Colon (tissue), 2 donors: ENCODE data around the gene RFTN1.

Experiments used
- FAIRE-seq: peaks from 2 replicates; lab custom pipeline; 2012; peaks lifted over from hg19 to GRCh38; lab: Jason Lieb, UNC
- donor health status: control.
- donor health status: control.

The RFTN1 gene

GRCh38 chr3:16528581-16528993, 15.1 kb upstream of the RFTN1 start:
- FAIRE-seq, result no peak

GRCh38 chr3:16528106-16528505, 14.6 kb upstream of the RFTN1 start:
- no peak for FAIRE-seq

GRCh38 chr3:16524196-16524595, 10.7 kb upstream of the RFTN1 start:
- no peak for FAIRE-seq

- no peak for FAIRE-seq
These were observed 10.3 kb upstream of the RFTN1 start for GRCh38 chr3:16523778-16524177.

- no peak for FAIRE-seq
These were observed 9.3 kb upstream of the RFTN1 start for GRCh38 chr3:16522834-16523233.

GRCh38 chr3:16520970-16521881, 7.7 kb upstream of the RFTN1 start:
- FAIRE-seq, result no peak

GRCh38 chr3:16520241-16520969, 6.9 kb upstream of the RFTN1 start:
- FAIRE-seq, result no peak

GRCh38 chr3:16516695-16517481, 3.4 kb upstream of the RFTN1 start:
- FAIRE-seq, result no peak

GRCh38 chr3:16515885-16516420, 2.5 kb upstream of the RFTN1 start:
- FAIRE-seq, result no peak

- no peak for FAIRE-seq
These were observed 1.4 kb upstream of the RFTN1 start for GRCh38 chr3:16514755-16515353.

- no peak for FAIRE-seq
These were observed 662 bp upstream of the RFTN1 start for GRCh38 chr3:16514021-16514700.

- FAIRE-seq, result no peak
These were observed 911 bp downstream of the RFTN1 start for GRCh38 chr3:16512435-16513140.

GRCh38 chr3:16511681-16512434, 1.6 kb downstream of the RFTN1 start:
- FAIRE-seq, result no peak

GRCh38 chr3:16510620-16511319, 2.7 kb downstream of the RFTN1 start:
- no peak for FAIRE-seq

- no peak for FAIRE-seq
These were observed 3.5 kb downstream of the RFTN1 start for GRCh38 chr3:16509721-16510619.

GRCh38 chr3:16508591-16508995, 4.9 kb downstream of the RFTN1 start:
- FAIRE-seq, result no peak

GRCh38 chr3:16508243-16508578, 5.3 kb downstream of the RFTN1 start:
- no peak for FAIRE-seq

GRCh38 chr3:16507578-16508242, 5.8 kb downstream of the RFTN1 start:
- no peak for FAIRE-seq
